ENCODE measurements around the gene GALNT18. TPM values are rescaled to one million over a fixed set of nuclear protein-coding genes. Genes with fewer than 3 reads are reported as not detected.

GALNT18 gene
- total RNA-seq, 2 experiments from 2014 or later, result not detected

GRCh38 chr11:11563200-11563975 is 58.4 kb downstream of the GALNT18 start:
- Histone ChIP-seq H3K36me3 (ENCODE audit: insufficient read depth, low read length) (no peaks in the 10 kb centered on the region), H3K27ac (ENCODE audit: low read depth, low read length, poor library complexity, severe bottlenecking) (no peak overlapping the region), H3K4me1 (ENCODE audit: insufficient read depth, low read length, poor library complexity, severe bottlenecking) (no peaks in the 10 kb centered on the region), H2AFZ (ENCODE audit: low read length) (no peak overlapping the region), H3K9me3 (ENCODE audit: low read length) (no peaks in the 10 kb centered on the region), H3K79me2 (ENCODE audit: insufficient read depth, low read depth, low read length) (no peaks in the 10 kb centered on the region), H3K4me2 (ENCODE audit: low read length) (no peak overlapping the region), H3K4me3 (ENCODE audit: low read depth, low read length, poor library complexity, severe bottlenecking) (no peak overlapping the region), H3K9me2 (ENCODE audit: insufficient read depth, low read length) (no peaks in the 10 kb centered on the region), H4K20me1 (ENCODE audit: insufficient read depth, low read length) (no peaks in the 10 kb centered on the region)
- CTCF ChIA-PET (ENCODE audit: unreplicated experiment), result no interaction called here
- no peak for TF ChIP-seq EZH2phosphoT487 (IDR thresholded peaks at IDR 0.05; ENCODE audit: borderline replicate concordance, low read depth, low read length)
- no peak for TF ChIP-seq CTCF (conservative IDR thresholded peaks at IDR 0.05; ENCODE audit: low read length)
- POLR2A ChIA-PET, result interaction anchor here (0.6 kb wide), 2 partner anchors 16 to 189 kb away, joined by 3 read pairs; no protein-coding TSS in a partner anchor
- intact Hi-C loops (cut with micrococcal nuclease; ENCODE audit: unreplicated experiment), result no loop called here
- DNase-seq (ENCODE audit: low spot score), result no peak
- BruUV-seq (replicated peaks), result no TSS peak

DNA sequence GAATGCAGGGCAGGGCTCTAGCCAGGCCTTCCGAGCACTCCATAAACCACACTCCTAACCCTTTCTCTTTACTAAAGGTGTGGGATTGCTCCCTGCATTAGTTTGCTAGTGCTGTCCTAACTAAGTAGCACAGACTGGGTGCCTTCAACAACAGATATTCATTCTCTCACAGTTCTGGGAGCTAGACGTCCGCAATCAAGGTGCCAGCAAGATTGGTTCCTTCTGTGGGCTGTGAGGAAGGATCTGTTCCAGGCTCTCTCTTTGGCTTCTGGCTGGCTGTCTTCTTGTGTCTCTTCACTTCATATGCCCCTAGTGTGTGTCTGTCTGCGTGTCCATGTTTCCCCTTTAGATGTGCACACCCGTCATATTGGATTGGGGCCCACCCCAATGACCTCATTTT is 59.8 kb downstream of the GALNT18 start:
- TF ChIP-seq EZH2phosphoT487 (IDR thresholded peaks at IDR 0.05; ENCODE audit: borderline replicate concordance, low read depth, low read length), result no peak
- TF ChIP-seq CTCF (conservative IDR thresholded peaks at IDR 0.05; ENCODE audit: low read length), result no peak
- Histone ChIP-seq H3K4me2 (ENCODE audit: low read length) (no peak overlapping the region), H3K9me3 (ENCODE audit: low read length) (no peaks in the 10 kb centered on the region), H3K27ac (ENCODE audit: low read depth, low read length, poor library complexity, severe bottlenecking) (no peak overlapping the region), H3K36me3 (ENCODE audit: insufficient read depth, low read length) (no peaks in the 10 kb centered on the region), H3K9me2 (ENCODE audit: insufficient read depth, low read length) (no peaks in the 10 kb centered on the region), H2AFZ (ENCODE audit: low read length) (no peak overlapping the region), H3K4me3 (ENCODE audit: low read depth, low read length, poor library complexity, severe bottlenecking) (no peak overlapping the region), H3K4me1 (ENCODE audit: insufficient read depth, low read length, poor library complexity, severe bottlenecking) (no peaks in the 10 kb centered on the region), H4K20me1 (ENCODE audit: insufficient read depth, low read length) (no peaks in the 10 kb centered on the region), H3K79me2 (ENCODE audit: insufficient read depth, low read depth, low read length) (no peaks in the 10 kb centered on the region)
- ChIA-PET POLR2A (no interaction called here), CTCF (ENCODE audit: unreplicated experiment) (no interaction called here)
- no peak for DNase-seq (ENCODE audit: low spot score)
- BruUV-seq (replicated peaks), result no TSS peak
- intact Hi-C loops (cut with micrococcal nuclease; ENCODE audit: unreplicated experiment), result no loop called here

DNA sequence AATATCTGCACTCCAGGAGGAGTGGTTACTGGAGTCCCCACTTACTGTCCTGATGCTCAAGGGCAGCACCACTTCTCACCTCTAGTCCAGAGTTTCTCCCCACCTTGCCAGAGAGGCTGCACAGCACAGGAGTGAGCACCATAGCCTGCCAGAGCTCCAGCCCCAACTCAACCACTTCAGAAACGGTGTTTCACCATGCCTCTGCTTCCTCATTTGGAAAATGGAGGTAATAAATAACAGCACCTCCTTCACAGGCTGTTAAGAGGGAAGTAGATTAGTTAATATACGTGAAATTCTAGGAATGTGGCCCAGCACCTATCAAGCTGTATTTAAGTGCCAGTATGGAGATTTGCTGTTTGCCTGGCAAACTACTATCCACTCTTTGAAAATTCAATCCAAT is 63.0 kb downstream of the GALNT18 start:
- H3K79me2 ChIP-seq (ENCODE audit: insufficient read depth, low read depth, low read length), result no peaks in the 10 kb centered on the region
- BruUV-seq (replicated peaks), result no TSS peak
- no peak overlapping the region for H3K4me3 ChIP-seq (ENCODE audit: low read depth, low read length, poor library complexity, severe bottlenecking)
- POLR2A ChIA-PET, result no interaction called here
- intact Hi-C loops (cut with micrococcal nuclease; ENCODE audit: unreplicated experiment), result no loop called here
- CTCF ChIA-PET (ENCODE audit: unreplicated experiment), result no interaction called here
- H2AFZ ChIP-seq (ENCODE audit: low read length), result no peak overlapping the region
- TF ChIP-seq CTCF (conservative IDR thresholded peaks at IDR 0.05; ENCODE audit: low read length) (no peak), EZH2phosphoT487 (IDR thresholded peaks at IDR 0.05; ENCODE audit: borderline replicate concordance, low read depth, low read length) (no peak)
- no peak overlapping the region for H3K27ac ChIP-seq (ENCODE audit: low read depth, low read length, poor library complexity, severe bottlenecking)
- no peaks in the 10 kb centered on the region for H3K36me3 ChIP-seq (ENCODE audit: insufficient read depth, low read length)
- no peaks in the 10 kb centered on the region for H3K4me1 ChIP-seq (ENCODE audit: insufficient read depth, low read length, poor library complexity, severe bottlenecking)
- no peaks in the 10 kb centered on the region for H3K9me3 ChIP-seq (ENCODE audit: low read length)
- no peak overlapping the region for H3K4me2 ChIP-seq (ENCODE audit: low read length)
- no peaks in the 10 kb centered on the region for H3K9me2 ChIP-seq (ENCODE audit: insufficient read depth, low read length)
- no peak for DNase-seq (ENCODE audit: low spot score)
- no peaks in the 10 kb centered on the region for H4K20me1 ChIP-seq (ENCODE audit: insufficient read depth, low read length)

Measured in OCI-LY7 (cell line).